ENCODE results near the gene WRAP73. TPM values are rescaled to one million over a fixed set of nuclear protein-coding genes. Genes with fewer than 3 reads are reported as not detected.
"Not testable (repeated sequence)": the region's sequence is repeated elsewhere in the genome, so short reads cannot be mapped to it uniquely, and the experiment has no call there.

Gene WRAP73
- total RNA-seq, 1 experiment from 2014 or later = 23.3 TPM

DNA sequence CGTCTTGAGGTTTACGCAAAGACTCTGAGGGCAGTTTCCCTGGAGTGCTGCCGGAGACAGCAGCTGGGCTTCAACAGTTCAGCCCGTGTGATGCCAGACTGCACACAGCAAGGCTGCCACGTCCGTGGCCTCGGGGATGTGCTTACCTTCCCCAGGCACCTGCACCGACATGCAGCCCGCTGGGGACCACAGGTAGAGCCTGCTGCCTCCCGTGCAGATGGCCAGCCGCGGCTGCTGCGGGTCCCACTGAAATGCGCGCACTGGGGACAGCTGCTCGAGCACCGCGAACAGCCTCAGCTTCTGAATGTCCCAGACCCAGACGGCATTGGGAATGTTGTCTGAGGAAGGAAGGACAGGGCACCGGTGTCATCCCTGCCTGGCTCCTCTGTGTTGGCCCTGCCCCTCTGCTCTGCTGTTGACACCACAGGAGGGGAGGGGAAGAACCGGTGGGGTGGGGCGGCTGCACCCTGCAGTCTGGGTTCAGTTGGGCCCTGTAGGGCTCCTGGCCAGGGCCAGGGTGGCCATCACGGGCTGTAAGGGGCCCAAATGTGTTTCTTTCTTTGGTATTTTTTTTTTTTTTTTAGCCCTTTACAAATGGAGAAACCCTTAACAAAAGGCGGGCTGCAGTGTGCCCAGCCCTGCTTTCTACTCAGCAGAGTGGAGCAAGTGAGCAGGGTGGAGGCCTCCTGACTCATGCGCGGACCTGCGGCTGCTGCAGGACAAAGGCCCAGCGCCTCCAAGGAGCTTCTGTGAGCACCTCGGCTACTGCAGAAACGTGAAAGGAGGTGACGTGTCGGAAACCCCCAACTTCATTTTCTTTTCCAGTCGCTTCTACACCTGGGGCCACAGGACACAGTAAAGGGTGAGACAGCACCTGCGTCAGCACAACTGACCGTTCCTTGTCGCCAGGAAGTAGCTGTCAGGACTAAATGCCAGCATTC, 18.3 kb downstream of the WRAP73 start:
- no peak for DNase-seq (ENCODE audit: low read depth)

DNA sequence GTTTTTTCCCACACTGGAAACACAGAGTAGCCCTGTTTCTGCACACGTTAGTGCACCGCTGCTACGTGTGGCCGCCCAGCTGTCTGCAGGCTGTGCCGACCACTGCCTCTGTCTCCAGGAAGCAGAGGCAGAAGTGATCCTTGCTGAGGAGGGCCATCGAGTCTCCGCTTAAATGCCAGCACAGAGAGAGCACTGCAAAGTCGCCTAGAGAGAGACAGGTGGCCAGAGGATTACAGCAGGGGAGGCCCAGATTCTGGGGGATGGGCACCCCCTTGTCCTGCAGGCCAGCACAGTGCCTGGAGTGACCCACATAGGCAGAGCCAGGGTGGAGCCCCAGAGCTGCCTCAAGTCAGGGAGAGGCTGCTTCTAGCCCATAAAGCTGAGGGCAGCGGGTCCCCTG, 19.0 kb downstream of the WRAP73 start:
- DNase-seq (ENCODE audit: low read depth) = no peak

DNA sequence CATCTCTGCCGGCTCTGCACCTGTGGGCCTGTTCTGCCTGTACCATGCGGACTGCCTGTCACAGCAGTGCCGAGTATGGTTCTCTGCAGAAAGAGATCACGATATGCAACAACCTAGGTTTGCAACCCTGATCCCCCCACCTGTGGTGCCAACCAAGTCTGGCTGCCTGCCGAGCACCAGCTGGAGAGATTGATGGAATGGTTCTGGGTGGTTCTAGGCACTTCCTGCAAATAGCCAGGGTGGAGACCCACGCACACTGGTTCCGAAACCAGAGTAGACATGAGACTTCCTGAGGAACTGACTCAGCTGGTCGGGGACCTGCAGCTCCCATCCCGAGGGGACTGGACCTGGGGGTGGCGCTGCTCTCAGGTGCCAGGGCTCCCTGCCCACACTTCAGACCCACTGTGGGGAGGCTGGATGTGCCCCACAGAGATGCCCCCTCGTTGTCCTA, 19.7 kb downstream of the WRAP73 start:
- DNase-seq (ENCODE audit: low read depth) = no peak

DNA sequence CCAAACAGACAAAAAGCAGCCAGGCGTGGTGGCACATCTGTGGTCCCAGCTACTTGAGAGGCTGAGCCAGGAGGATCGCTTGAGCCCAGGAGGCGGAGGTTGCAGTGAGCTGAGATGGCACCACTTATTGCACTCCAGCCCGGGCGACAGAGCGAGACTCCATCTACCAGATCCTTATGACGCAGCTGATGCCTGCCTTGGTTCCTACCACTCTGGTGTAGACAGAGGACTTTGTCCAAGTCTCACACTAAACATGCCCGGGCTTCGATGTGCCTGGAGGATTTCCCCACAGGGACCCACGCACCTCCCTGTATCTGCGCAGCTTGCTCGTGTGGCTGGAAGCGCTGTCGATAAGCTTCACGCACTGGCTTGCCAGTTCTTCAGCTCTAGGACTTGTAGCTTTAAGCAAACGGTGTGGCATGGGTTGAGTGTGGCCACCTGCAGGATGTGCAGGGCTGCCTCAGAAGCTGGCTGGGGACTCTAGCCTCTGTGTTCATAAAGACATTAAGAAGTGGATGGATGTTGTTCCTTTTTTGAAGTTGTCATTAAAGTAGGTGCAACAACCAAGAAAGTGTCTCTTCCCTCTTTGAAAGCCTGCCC, 20.2 kb downstream of the WRAP73 start:
- no peak for DNase-seq (ENCODE audit: low read depth)

DNA sequence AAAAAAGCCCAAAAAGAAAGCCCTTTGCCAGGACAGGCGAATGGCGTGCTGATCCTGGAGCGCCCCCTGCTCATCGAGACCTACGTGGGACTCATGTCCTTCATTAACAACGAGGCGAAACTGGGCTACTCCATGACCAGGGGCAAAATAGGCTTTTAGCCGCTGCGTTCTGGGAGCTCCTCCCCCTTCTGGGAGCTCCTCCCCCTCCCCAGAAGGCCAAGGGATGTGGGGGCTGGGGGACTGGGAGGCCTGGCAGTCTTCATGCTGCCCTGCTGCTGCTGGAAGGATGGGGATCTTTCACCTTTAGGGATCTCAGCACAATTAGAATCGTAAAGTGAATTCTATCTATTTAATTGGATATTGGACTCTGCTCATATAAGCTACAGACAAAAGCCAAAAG, 21.5 kb downstream of the WRAP73 start:
- DNase-seq (ENCODE audit: low read depth) = no peak

DNA sequence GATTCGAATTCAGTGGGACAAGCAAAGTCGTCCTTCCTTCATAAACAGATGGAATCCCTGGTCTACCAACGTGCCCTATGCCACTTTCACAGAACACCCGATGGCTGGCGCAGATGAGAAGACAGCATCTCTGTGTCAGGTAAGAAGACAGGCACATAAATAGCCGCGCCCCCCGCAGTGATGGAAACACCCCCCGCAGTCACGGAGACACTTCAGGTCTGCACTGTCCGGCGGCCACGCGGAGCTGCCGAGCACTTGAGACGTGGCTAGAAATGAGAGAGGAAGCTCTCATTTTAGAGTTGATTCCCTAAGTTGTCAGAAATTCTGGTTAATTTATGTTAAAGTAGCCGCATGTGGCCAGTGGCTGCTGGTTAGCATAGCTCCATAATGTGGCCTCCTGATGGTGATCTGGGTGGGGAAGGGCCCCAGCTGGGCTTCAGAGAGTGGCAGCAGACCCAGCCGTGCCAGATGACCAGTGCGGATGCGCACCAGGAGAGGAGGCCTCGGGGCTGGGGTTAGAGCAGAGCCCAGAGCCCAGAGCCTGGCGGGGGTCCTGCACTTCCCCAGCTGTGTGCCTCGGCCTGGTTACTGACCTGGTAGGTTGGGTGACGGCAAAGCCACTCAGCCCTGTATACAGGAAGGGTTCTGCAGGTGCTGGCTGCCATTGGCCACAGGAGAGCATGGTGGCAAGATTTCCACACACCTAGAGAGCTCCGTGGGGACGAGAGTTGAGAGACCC, 22.2 kb downstream of the WRAP73 start:
- no peak for DNase-seq (ENCODE audit: low read depth)

DNA sequence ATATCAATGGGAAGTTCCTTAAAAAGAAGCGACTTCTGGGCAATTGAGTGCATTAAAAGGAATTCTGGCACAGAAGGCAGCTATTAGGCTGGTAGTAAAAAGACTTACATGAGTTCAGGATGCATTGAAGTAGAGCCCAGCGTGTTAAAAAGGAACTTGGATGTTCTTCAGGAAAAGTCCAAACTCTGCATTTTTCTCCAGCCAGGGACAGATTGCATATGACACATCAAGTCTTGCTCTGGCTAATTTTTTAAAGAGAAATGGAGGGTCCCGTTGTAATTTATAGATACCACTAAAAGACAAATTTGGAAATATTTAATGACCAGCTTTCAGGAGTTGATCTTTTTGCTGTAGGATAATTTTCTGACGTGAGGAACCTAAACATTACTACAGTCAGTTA, 23.9 kb downstream of the WRAP73 start:
- no peak for DNase-seq (ENCODE audit: low read depth)

DNA sequence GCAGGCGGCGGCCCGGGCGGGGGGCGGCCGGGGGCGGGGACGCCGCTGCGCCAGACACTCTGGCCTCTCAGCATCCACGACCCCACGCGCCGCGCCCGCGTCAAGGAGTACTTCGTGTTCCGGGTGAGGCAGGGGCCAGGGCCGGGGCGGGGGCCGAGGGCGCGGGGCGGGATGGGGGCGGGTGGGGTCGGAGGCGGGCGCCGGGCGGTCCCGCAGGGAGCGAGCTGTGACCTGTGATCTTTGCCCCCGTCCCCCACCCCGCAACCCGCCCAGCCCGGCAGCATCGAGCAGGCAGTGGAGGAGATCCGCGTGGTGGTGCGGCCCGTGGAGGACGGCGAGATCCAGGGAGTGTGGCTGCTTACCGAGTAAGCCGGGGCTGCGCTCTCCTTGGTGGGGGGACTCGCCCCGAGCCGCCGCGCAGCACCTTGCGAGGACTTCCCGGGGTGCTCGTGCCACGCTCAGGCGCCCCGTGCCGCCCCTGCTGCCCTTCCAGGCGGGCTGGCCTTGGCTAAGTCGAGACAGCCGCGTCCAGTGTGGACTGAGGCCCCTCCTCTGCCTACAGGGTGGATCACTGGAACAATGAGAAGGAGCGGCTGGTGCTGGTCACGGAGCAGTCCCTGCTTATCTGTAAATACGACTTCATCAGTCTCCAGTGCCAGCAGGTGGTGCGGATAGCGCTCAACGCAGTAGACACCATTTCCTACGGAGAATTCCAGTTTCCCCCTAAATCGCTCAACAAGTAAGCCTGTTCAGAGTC, 24.6 kb downstream of the WRAP73 start:
- DNase-seq (ENCODE audit: low read depth) = peak; percentile 48

DNA sequence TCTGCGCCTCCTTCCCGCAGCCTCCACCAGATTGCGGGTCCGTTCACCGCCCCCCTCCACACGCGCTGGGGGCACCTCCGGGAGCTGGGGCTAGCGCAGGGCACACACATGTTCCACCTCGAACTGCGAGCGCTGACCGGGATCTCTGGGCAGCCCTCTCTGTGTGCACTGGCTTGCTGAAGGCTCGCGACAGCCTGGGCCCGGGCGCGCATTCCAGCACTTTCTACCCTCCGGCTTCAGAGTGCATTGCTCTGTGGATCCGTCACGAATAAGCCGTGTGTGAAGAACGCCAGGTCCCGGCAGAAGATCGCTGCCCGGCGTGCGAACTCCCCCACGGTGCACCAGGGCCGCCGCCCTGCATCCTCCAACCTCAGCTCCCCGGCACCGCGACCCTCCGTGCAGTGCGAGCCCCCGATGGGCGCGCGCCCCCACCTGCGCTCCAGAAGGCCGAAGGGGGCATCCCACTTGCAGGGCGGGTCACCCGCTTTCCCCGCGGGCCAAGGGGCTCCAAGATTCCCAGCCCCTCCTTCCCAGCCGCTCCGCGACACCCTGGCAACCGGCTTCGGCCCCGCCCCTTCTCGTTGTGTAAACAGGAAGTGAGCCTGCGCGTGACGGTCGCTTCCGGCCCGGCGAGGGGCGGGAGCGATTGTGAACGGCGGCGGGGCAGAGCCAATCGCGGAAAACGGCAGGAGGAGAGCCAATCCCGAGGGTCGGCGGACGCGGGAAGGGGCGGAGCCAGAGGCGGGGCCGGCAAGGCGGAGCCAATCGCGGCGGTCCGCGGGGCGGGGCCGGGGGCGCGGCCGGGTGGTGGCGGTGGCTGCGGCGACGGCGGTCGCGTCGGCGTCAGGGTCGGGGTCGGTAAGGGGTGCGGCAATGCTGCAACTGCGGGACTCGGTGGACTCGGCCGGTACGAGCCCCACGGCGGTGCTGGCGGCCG, 25.4 kb downstream of the WRAP73 start, which contains the start of gene TPRG1L:
Gene TPRG1L (plus strand): TSS at position 816 of the 937 bp plus-strand sequence. CDS start 58 bp downstream, at position 874.
- peak; percentile 91 for DNase-seq (ENCODE audit: low read depth)

DNA sequence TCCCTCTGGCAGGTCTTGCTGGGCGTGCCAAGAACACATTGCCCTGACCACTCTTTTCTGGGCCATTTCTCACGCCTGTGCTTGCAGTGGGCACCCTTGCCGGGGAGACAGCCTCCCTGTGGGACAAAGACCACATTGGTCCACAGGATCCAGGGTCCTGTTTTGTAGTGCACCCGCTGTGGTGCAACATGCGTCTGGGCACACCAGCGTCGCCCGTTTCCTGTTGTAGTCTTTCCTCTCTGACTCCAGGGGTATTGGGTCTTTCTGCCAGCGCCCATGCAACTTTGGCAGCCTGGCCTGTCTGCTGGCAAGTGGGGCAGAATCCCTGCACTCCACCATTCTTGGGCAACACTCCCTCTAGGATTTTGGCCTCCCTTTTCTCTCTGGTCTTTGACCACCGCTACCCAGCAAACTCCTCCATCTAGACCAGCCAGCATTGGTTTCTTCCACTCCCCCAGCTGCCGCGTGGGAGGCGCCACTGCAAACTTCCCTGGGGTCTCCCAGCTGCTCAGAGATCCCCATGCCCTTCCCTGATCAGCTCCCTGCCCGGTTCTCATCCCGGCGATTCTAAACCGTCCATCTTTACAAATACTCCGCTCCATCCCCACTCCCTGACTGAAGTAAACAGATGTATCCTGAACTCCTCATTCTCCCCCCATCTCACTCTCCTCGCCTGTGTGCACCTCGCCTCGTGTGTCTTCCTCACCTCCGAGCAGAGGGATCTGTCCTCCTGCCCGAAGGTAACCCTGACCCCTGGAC, 26.3 kb downstream of the WRAP73 start:
- peak; percentile 4 for DNase-seq (ENCODE audit: low read depth)

DNA sequence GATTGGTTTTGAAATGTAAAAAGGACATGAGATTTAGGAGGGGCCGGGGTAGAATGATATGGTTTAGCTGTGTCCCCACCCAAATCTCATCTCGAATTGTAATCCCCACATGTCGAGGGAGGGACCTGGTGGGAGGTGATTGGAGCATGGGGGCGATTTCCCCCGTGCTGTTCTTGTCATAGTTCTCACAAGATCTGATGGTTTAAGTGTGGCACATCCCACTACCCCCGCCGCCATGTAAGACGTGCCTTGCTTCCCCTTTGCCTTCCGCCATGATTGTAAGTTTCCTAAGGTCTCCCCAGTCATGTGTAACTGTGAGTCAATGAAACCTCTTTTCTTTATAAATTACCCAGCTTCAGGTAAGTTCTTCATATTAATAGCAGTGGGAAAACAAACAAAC, 27.8 kb downstream of the WRAP73 start:
- not testable (repeated sequence) for DNase-seq (ENCODE audit: low read depth)

DNA sequence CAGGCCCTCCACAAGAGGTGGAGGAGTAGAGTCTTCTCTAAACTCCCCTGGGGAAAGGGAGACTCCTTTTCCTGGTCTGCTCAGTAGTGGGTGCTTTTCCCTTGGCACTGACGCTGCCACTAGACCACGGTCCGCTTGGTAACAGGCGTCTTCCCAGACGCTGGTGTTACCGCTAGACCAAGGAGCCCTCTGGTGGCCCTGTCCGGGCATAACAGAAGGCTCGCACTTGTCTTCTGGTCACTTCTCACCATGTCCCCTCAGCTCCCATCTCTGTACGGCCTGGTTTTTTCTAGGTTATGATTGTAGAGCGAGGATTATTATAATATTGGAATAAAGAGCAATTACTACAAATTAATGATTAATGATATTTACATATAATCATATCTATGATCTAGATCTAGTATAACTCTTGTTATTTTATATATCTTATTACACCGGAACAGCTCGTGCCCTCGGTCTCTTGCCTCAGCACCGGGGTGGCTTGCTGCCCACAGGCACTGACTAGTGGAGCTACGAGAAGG, 28.7 kb downstream of the WRAP73 start:
- DNase-seq (ENCODE audit: low read depth) = peak; percentile 8

DNA sequence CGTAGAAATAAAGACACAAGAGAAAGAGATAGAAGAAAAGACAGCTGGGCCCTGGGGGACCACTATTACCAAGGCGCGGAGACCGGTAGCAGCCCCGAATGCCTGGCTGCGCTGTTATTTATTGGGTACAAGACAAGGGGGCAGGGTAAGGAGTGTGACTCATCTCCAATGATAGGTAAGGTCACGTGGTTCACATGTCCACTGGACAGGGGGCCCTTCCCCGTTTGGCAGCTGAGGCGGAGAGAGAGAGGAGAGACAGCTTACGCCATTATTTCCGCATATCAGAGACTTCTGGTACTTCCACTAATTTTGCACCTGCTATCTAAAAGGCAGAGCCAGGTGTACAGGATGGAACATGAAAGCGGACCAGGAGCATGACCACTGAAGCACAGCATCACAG, 29.2 kb downstream of the WRAP73 start:
- no peak for DNase-seq (ENCODE audit: low read depth)

DNA sequence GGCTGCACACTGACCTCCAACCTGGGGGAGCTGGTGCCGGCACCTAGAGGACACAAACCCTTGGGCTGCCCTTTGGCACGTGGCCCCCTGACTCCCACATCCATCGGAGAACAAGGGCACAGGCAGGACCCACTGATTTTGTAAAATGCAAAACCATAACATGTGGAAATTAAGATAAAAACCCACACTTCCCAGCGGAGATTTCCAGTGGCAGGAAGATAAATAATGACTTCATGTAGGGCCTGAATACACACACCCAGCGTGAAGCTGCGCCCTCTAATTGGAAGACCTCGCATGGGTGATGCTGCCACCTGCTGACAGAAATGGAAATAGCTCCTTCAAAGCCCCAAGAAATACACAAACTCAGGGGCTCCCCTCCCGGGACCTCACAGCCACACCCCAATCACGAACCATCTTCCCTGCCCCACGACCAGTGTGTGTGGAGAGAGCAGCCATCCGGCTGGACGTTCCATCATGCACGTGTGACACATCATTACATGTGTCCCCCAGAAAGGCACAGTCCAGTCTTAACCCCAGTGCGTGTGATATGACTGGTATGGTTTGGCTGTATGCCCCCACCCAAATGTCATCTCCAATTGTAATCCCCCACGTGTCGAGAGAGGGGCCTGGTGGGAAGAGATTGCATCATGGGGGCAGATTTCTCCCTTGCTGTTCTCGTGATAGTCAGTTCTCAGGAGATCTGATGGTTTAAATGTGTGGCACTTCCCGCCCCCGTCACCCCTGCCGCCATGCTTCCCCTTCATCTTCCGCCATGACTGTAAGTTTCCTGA, 30.8 kb downstream of the WRAP73 start:
- peak; percentile 68 for DNase-seq (ENCODE audit: low read depth)

DNA sequence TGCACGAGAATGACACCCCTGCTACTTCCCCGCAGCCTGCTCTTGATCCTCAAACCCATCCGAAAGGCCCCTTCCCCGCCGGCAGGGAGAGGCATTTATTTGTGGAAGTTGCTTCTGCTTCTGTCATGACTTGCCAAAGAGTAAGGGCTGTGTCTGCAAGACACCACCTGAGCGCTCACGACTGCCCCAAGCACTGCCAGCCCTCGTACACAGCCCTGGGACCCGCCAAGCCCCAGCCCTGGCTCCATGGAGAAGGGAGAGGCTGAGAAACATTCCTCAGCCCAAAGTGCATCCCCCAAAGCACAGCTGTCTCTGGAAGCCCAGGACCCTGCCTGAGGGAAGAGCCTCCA, 31.4 kb downstream of the WRAP73 start:
- no peak for DNase-seq (ENCODE audit: low read depth)

DNA sequence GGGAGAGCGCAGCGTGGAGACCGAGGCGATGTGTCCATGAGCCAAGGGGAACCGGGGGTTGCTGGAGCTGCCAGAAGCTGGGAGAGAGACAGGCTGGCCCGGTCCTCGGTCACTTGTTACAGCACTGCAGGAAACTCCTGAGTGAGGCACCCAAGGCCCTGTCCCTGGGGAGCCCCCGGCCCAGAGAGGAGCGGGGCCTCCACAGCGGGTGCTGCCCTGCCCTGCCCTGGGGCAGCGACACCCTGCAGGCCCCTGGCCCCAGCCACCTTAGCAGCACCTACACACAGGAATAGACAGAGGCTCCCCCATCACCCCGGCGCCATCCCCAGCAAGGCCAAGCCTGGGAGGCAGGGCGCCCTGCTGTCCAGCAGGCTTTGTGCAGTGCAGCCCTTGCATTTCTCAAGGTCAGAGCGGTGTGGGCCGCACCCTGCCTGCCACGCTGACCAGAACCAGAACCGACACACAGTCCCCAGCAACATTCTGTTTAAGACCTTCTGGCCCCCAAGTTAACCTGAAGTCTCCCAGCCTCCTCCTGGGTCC, 32.0 kb downstream of the WRAP73 start:
- no peak for DNase-seq (ENCODE audit: low read depth)

DNA sequence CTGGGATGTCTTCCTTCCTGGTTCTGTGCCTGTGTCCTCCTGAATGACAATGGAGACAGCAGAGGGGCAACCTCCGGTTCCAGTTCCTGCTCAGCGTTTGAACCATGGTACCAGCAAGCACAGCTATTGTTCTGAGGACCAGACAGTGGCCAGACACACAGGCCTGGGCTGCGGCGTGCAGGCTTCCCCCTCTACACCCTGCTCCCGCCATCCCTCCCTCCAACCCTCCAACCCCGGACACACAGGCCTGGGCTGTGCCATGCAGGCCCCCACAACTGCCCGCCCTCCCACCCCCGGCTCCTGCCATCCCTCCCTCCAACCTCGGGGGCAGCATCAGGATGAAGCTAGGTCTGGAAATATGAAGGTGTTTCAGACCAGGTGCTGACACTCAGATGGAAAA, 33.0 kb downstream of the WRAP73 start:
- DNase-seq (ENCODE audit: low read depth) = no peak
